ENCODE measurements around the gene AFAP1. TPM values are rescaled to one million over a fixed set of nuclear protein-coding genes. Genes with fewer than 3 reads are reported as not detected.

AFAP1 gene
- total RNA-seq, 5 donors from 2014 or later (not counting 1 experiment from before 2014, with no cell fraction given), result 4.8 to 34.8 (median 20.3) TPM

- no peaks in the 10 kb centered on the region for H3K36me3 ChIP-seq (ENCODE audit: control insufficient read depth in 2 of 2, extremely low read depth in 1 of 2, insufficient read depth in 1 of 2, low read length in 1 of 2)
- ChIA-PET POLR2A (interaction anchor here (0.6 to 1.0 kb wide), 6 partner anchors 13 to 142 kb away, joined by 3 to 6 read pairs (median 4); partner anchors contain the start of gene AFAP1 (in 1 of the 2)), CTCF (interaction anchor here (0.6 to 2.5 kb wide), 11 partner anchors 12 to 918 kb away, joined by 3 to 16 read pairs (median 3); partner anchors contain the start of gene AFAP1 (in 1 of the 2))
- no peaks in the 10 kb centered on the region for H3K27me3 ChIP-seq (replicated peaks in 1 of 2; ENCODE audit: control insufficient read depth in 2 of 2, extremely low read depth in 1 of 2, insufficient read depth in 2 of 2, low read length in 1 of 2)
- Mint-ChIP-seq H3K4me3 (peak overlapping the region; percentile 50 to 72 (median 65)), H3K9me3 (peaks cover 0 to 5% (median 3%) of the 10 kb centered on the region in 3 donors), H3K27ac (peak overlapping the region; percentile 91 to 93), H3K36me3 (peaks cover 45% of the 10 kb centered on the region), H3K27me3 (no peaks in the 10 kb centered on the region), H3K4me1 (peaks cover 21 to 66% (median 58%) of the 10 kb centered on the region in 3 donors)
- peaks cover 6 to 40% of the 10 kb centered on the region in 2 experiments for H3K4me1 ChIP-seq (ENCODE audit: control insufficient read depth in 1 of 2, extremely low read depth in 1 of 2, insufficient read depth in 2 of 2, low read length in 2 of 2)
- no peaks in the 10 kb centered on the region for H3K9me3 ChIP-seq
- peak overlapping the region; percentile 50 for H3K27ac ChIP-seq (ENCODE audit: low read length)
- no peak overlapping the region for H3K4me3 ChIP-seq (ENCODE audit: control insufficient read depth in 1 of 2, extremely low read depth in 1 of 2, low read length in 1 of 2)
- peak in 4 of 35 experiments; percentile 7 to 62 (median 28) for DNase-seq
- 80% methylated on average over 1 of the region's 7 CpGs for WGBS (ENCODE audit: insufficient coverage)
- ATAC-seq (replicated peaks in 1 of 4), result peak in 3 of 4 experiments; percentile 37 to 54 (median 43)
Measured at GRCh38 chr4:7831330-7831729, 108.3 kb downstream of the AFAP1 start.

GRCh38 chr4:7830747-7831146 lies 108.9 kb downstream of the AFAP1 start:
- WGBS (ENCODE audit: insufficient coverage), result no CpG with 5 or more reads among the region's 2 CpGs
- ChIA-PET POLR2A (interaction anchor here (0.6 to 1.0 kb wide), 3 partner anchors 14 to 142 kb away, joined by 3 to 5 read pairs (median 3); partner anchors contain the start of gene AFAP1 (in 1 of the 2)), CTCF (interaction anchor here in 1 of 2 donors (0.8 to 2.5 kb wide), 5 partner anchors 13 to 109 kb away, joined by 3 to 16 read pairs (median 3); partner anchors contain the start of gene AFAP1)
- Histone ChIP-seq H3K36me3 (ENCODE audit: control insufficient read depth in 2 of 2, extremely low read depth in 1 of 2, insufficient read depth in 1 of 2, low read length in 1 of 2) (no peaks in the 10 kb centered on the region), H3K27me3 (replicated peaks in 1 of 2; ENCODE audit: control insufficient read depth in 2 of 2, extremely low read depth in 1 of 2, insufficient read depth in 2 of 2, low read length in 1 of 2) (no peaks in the 10 kb centered on the region), H3K9me3 (no peaks in the 10 kb centered on the region), H3K4me3 (ENCODE audit: control insufficient read depth in 1 of 2, extremely low read depth in 1 of 2, low read length in 1 of 2) (no peak overlapping the region), H3K4me1 (ENCODE audit: control insufficient read depth in 1 of 2, extremely low read depth in 1 of 2, insufficient read depth in 2 of 2, low read length in 2 of 2) (peaks cover 6 to 40% of the 10 kb centered on the region in 2 experiments), H3K27ac (ENCODE audit: low read length) (peak overlapping the region; percentile 50)
- DNase-seq (no peak), ATAC-seq (replicated peaks in 1 of 4) (no peak)
- Mint-ChIP-seq H3K27ac (peak overlapping the region; percentile 91 to 93), H3K4me3 (peak overlapping the region in 2 of 3 donors; percentile 50 to 72), H3K27me3 (no peaks in the 10 kb centered on the region), H3K36me3 (peaks cover 48% of the 10 kb centered on the region), H3K9me3 (peaks cover 0 to 5% (median 3%) of the 10 kb centered on the region in 3 donors), H3K4me1 (peaks cover 21 to 69% (median 58%) of the 10 kb centered on the region in 3 donors)

GRCh38 chr4:7829652-7830580 lies 109.7 kb downstream of the AFAP1 start:
- Mint-ChIP-seq H3K9me3 (peaks cover 0 to 5% (median 3%) of the 10 kb centered on the region in 3 donors), H3K27ac (peak overlapping the region; percentile 96 to 98), H3K4me3 (no peak overlapping the region), H3K27me3 (no peaks in the 10 kb centered on the region), H3K4me1 (peaks cover 21 to 69% (median 58%) of the 10 kb centered on the region in 3 donors), H3K36me3 (peaks cover 48% of the 10 kb centered on the region)
- peaks cover 6 to 40% of the 10 kb centered on the region in 2 experiments for H3K4me1 ChIP-seq (ENCODE audit: control insufficient read depth in 1 of 2, extremely low read depth in 1 of 2, insufficient read depth in 2 of 2, low read length in 2 of 2)
- ATAC-seq (replicated peaks in 1 of 4) (no peak), DNase-seq (no peak)
- H3K9me3 ChIP-seq, result no peaks in the 10 kb centered on the region
- POLR2A ChIA-PET, result no interaction called here
- H3K27me3 ChIP-seq (replicated peaks in 1 of 2; ENCODE audit: control insufficient read depth in 2 of 2, extremely low read depth in 1 of 2, insufficient read depth in 2 of 2, low read length in 1 of 2), result no peaks in the 10 kb centered on the region
- CTCF ChIA-PET, result interaction anchor here in 1 of 2 donors (0.6 to 2.5 kb wide), 2 partner anchors 13 to 14 kb away, joined by 3 to 16 read pairs; no protein-coding TSS in a partner anchor
- WGBS (ENCODE audit: insufficient coverage), result 98% methylated on average over 6 of the region's 10 CpGs
- peak overlapping the region; percentile 33 for H3K27ac ChIP-seq (ENCODE audit: low read length)
- no peaks in the 10 kb centered on the region for H3K36me3 ChIP-seq (ENCODE audit: control insufficient read depth in 2 of 2, extremely low read depth in 1 of 2, insufficient read depth in 1 of 2, low read length in 1 of 2)
- H3K4me3 ChIP-seq (ENCODE audit: control insufficient read depth in 1 of 2, extremely low read depth in 1 of 2, low read length in 1 of 2), result no peak overlapping the region

- Histone ChIP-seq H3K4me1 (ENCODE audit: control insufficient read depth in 1 of 2, extremely low read depth in 1 of 2, insufficient read depth in 2 of 2, low read length in 2 of 2) (peaks cover 6 to 40% of the 10 kb centered on the region in 2 experiments), H3K27ac (ENCODE audit: low read length) (peak overlapping the region; percentile 73), H3K36me3 (ENCODE audit: control insufficient read depth in 2 of 2, extremely low read depth in 1 of 2, insufficient read depth in 1 of 2, low read length in 1 of 2) (no peaks in the 10 kb centered on the region), H3K27me3 (replicated peaks in 1 of 2; ENCODE audit: control insufficient read depth in 2 of 2, extremely low read depth in 1 of 2, insufficient read depth in 2 of 2, low read length in 1 of 2) (no peaks in the 10 kb centered on the region), H3K4me3 (ENCODE audit: control insufficient read depth in 1 of 2, extremely low read depth in 1 of 2, low read length in 1 of 2) (no peak overlapping the region), H3K9me3 (no peaks in the 10 kb centered on the region)
- Mint-ChIP-seq H3K9me3 (peaks cover 0 to 5% (median 3%) of the 10 kb centered on the region in 3 donors), H3K27me3 (no peaks in the 10 kb centered on the region), H3K4me1 (peaks cover 21 to 69% (median 58%) of the 10 kb centered on the region in 3 donors), H3K4me3 (peak overlapping the region in 2 of 3 donors; percentile 1 to 8), H3K36me3 (peaks cover 46% of the 10 kb centered on the region), H3K27ac (peak overlapping the region; percentile 96 to 98)
- ATAC-seq (replicated peaks in 1 of 4), result peak in 3 of 4 experiments; percentile 17 to 26 (median 20)
- WGBS (ENCODE audit: insufficient coverage), result 100% methylated on average over 2 of the region's 6 CpGs
- peak in 3 of 35 experiments; percentile 4 to 19 (median 8) for DNase-seq
- CTCF ChIA-PET, result interaction anchor here in 1 of 2 donors (0.5 to 1.2 kb wide), 5 partner anchors 21 to 141 kb away, joined by 3 to 4 read pairs (median 3); partner anchors contain the start of gene AFAP1
- POLR2A ChIA-PET, result interaction anchor here in 1 of 2 donors (0.9 to 1.1 kb wide), 2 partner anchors 16 to 111 kb away, joined by 3 to 5 read pairs; partner anchors contain the start of gene AFAP1
Measured at GRCh38 chr4:7828793-7829301, 110.8 kb downstream of the AFAP1 start.

- Mint-ChIP-seq H3K27me3 (peaks cover 0 to 4% of the 10 kb centered on the region in 2 donors), H3K4me3 (peak overlapping the region; percentile 38 to 59 (median 57)), H3K9me3 (peaks cover 0 to 4% (median 2%) of the 10 kb centered on the region in 3 donors), H3K27ac (peak overlapping the region; percentile 96 to 98), H3K36me3 (peaks cover 43% of the 10 kb centered on the region), H3K4me1 (peaks cover 21 to 68% (median 57%) of the 10 kb centered on the region in 3 donors)
- Histone ChIP-seq H3K4me1 (ENCODE audit: control insufficient read depth in 1 of 2, extremely low read depth in 1 of 2, insufficient read depth in 2 of 2, low read length in 2 of 2) (peaks cover 6 to 40% of the 10 kb centered on the region in 2 experiments), H3K27me3 (replicated peaks in 1 of 2; ENCODE audit: control insufficient read depth in 2 of 2, extremely low read depth in 1 of 2, insufficient read depth in 2 of 2, low read length in 1 of 2) (no peaks in the 10 kb centered on the region), H3K4me3 (ENCODE audit: control insufficient read depth in 1 of 2, extremely low read depth in 1 of 2, low read length in 1 of 2) (no peak overlapping the region), H3K27ac (ENCODE audit: low read length) (peak overlapping the region; percentile 73), H3K36me3 (ENCODE audit: control insufficient read depth in 2 of 2, extremely low read depth in 1 of 2, insufficient read depth in 1 of 2, low read length in 1 of 2) (no peaks in the 10 kb centered on the region), H3K9me3 (no peaks in the 10 kb centered on the region)
- DNase-seq (peak in 32 of 35 experiments; percentile 8 to 79 (median 32)), ATAC-seq (replicated peaks in 1 of 4) (peak; percentile 71 to 83 (median 82))
- ChIA-PET POLR2A (interaction anchor here in 1 of 2 donors (0.9 to 1.1 kb wide), 2 partner anchors 17 to 112 kb away, joined by 3 to 5 read pairs; partner anchors contain the start of gene AFAP1), CTCF (interaction anchor here (0.6 to 1.2 kb wide), 7 partner anchors 13 to 141 kb away, joined by 3 to 8 read pairs (median 4); partner anchors contain the start of gene AFAP1 (in 1 of the 2))
- WGBS (ENCODE audit: insufficient coverage), result 32% methylated on average over 6 of the region's 13 CpGs
Measured at GRCh38 chr4:7828011-7828720, 111.5 kb downstream of the AFAP1 start.
